ENCODE measurements around the gene EMP3. TPM values are rescaled to one million over a fixed set of nuclear protein-coding genes. Genes with fewer than 3 reads are reported as not detected.
"Not testable (repeated sequence)": the region's sequence is repeated elsewhere in the genome, so short reads cannot be mapped to it uniquely, and the experiment has no call there.

The EMP3 gene
- total RNA-seq, 3 donors from 2014 or later, result 18.4 to 71.4 (median 24.1) TPM

- Histone ChIP-seq H3K4me3 (no peak overlapping the region), H3K4me1 (no peaks in the 10 kb centered on the region), H3K9me3 (no peaks in the 10 kb centered on the region), H3K27ac (no peak overlapping the region), H3K27me3 (no peaks in the 10 kb centered on the region), H3K36me3 (no peaks in the 10 kb centered on the region)
- TF ChIP-seq POLR2A (IDR thresholded peaks at IDR 0.05) (no peak), POLR2AphosphoS5 (IDR thresholded peaks at IDR 0.05) (no peak), CTCF (IDR thresholded peaks at IDR 0.05) (no peak)
- intact Hi-C loops (cut with DNase I; ENCODE audit: low total_unique reads), result no loop called here
- no peak for DNase-seq (ENCODE audit: low spot score in 2 of 2)
Measured at GRCh38 chr19:48368936-48369335, 43.6 kb downstream of the EMP3 start.

GRCh38 chr19:48370955-48371354 is 45.6 kb downstream of the EMP3 start:
- H3K27me3 ChIP-seq, result no peaks in the 10 kb centered on the region
- H3K36me3 ChIP-seq, result no peaks in the 10 kb centered on the region
- H3K4me1 ChIP-seq, result no peaks in the 10 kb centered on the region
- H3K27ac ChIP-seq, result no peak overlapping the region
- no peaks in the 10 kb centered on the region for H3K9me3 ChIP-seq
- TF ChIP-seq POLR2AphosphoS5 (IDR thresholded peaks at IDR 0.05), result no peak
- TF ChIP-seq CTCF (IDR thresholded peaks at IDR 0.05), result no peak
- TF ChIP-seq POLR2A (IDR thresholded peaks at IDR 0.05), result no peak
- DNase-seq (ENCODE audit: low spot score in 2 of 2), result no peak
- H3K4me3 ChIP-seq, result no peak overlapping the region
- intact Hi-C loops (cut with DNase I; ENCODE audit: low total_unique reads), result no loop called here

GRCh38 chr19:48371367-48371766 is 46.0 kb downstream of the EMP3 start:
- Histone ChIP-seq H3K36me3 (no peaks in the 10 kb centered on the region), H3K4me3 (no peak overlapping the region), H3K4me1 (no peaks in the 10 kb centered on the region), H3K27ac (no peak overlapping the region), H3K9me3 (no peaks in the 10 kb centered on the region), H3K27me3 (no peaks in the 10 kb centered on the region)
- no peak for DNase-seq (ENCODE audit: low spot score in 2 of 2)
- intact Hi-C loops (cut with DNase I; ENCODE audit: low total_unique reads), result no loop called here
- TF ChIP-seq POLR2AphosphoS5 (IDR thresholded peaks at IDR 0.05), result no peak
- TF ChIP-seq CTCF (IDR thresholded peaks at IDR 0.05), result no peak
- no peak for TF ChIP-seq POLR2A (IDR thresholded peaks at IDR 0.05)

DNA sequence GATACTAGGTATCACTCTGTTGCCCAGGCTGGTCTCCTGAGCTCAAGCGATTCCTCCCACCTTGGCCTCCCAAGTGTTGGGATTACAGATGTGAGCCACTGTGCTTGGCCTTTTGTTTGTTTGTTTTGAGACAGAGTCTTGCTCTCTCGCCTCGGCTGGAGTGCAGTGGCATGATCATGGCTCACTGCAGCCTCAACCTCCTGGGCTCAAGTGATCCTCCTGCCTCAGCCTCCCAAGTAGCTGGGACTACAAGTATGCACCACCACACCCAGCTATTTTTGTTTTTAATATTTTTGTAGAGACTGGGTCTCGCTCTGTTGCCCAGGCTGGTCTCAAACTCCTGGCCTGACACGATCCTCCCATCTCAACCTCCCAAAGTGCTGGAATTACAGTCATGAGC is 46.4 kb downstream of the EMP3 start:
- H3K4me3 ChIP-seq; H3K27ac ChIP-seq; H3K9me3 ChIP-seq; H3K27me3 ChIP-seq; intact Hi-C loops (cut with DNase I; ENCODE audit: low total_unique reads); DNase-seq (ENCODE audit: low spot score in 2 of 2); H3K4me1 ChIP-seq; H3K36me3 ChIP-seq: not testable (repeated sequence)

GRCh38 chr19:48372904-48373303 is 47.6 kb downstream of the EMP3 start:
- no peak overlapping the region for H3K4me3 ChIP-seq
- H3K27ac ChIP-seq, result no peak overlapping the region
- DNase-seq (ENCODE audit: low spot score in 2 of 2), result no peak
- intact Hi-C loops (cut with DNase I; ENCODE audit: low total_unique reads), result no loop called here
- no peaks in the 10 kb centered on the region for H3K27me3 ChIP-seq
- TF ChIP-seq CTCF (IDR thresholded peaks at IDR 0.05), result no peak
- no peak for TF ChIP-seq POLR2A (IDR thresholded peaks at IDR 0.05)
- TF ChIP-seq POLR2AphosphoS5 (IDR thresholded peaks at IDR 0.05), result no peak
- no peaks in the 10 kb centered on the region for H3K4me1 ChIP-seq
- no peaks in the 10 kb centered on the region for H3K36me3 ChIP-seq
- no peaks in the 10 kb centered on the region for H3K9me3 ChIP-seq

DNA sequence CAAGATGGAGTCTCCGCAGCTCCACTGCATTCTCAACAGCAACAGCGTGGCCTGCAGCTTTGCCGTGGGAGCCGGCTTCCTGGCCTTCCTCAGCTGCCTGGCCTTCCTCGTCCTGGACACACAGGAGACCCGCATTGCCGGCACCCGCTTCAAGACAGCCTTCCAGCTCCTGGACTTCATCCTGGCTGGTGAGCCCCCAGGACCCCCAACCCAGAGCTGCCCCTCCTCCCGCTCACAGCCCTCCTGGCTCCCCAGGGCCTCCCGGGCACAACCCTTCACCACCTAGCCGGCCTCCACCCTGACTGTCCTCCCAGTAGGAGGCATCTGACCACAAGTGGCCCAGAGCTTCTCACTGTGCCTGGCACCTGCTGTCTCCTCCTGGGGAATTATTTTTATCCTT is 48.2 kb downstream of the EMP3 start:
- Histone ChIP-seq H3K36me3 (no peaks in the 10 kb centered on the region), H3K4me3 (no peak overlapping the region), H3K9me3 (no peaks in the 10 kb centered on the region), H3K27me3 (no peaks in the 10 kb centered on the region), H3K4me1 (no peaks in the 10 kb centered on the region), H3K27ac (no peak overlapping the region)
- no peak for DNase-seq (ENCODE audit: low spot score in 2 of 2)
- TF ChIP-seq POLR2AphosphoS5 (IDR thresholded peaks at IDR 0.05) (no peak), POLR2A (IDR thresholded peaks at IDR 0.05) (no peak), CTCF (IDR thresholded peaks at IDR 0.05) (no peak)
- intact Hi-C loops (cut with DNase I; ENCODE audit: low total_unique reads), result no loop called here

All from breast epithelium (tissue), 4 donors.